Cerebellar cortex (tissue), 1 donor: ENCODE data around the gene FRYL.
A peak's percentile ranks its signal among the peaks of the same experiment; 100 is the strongest.
"Not testable (repeated sequence)": the region's sequence is repeated elsewhere in the genome, so short reads cannot be mapped to it uniquely, and the experiment has no call there.

ENCODE experiments used
- DNase-seq: peaks from one replicate; pipeline ENCODE4 v3.0.0-alpha.2; 2015; ENCODE audit warnings: low spot score

The FRYL gene

DNA sequence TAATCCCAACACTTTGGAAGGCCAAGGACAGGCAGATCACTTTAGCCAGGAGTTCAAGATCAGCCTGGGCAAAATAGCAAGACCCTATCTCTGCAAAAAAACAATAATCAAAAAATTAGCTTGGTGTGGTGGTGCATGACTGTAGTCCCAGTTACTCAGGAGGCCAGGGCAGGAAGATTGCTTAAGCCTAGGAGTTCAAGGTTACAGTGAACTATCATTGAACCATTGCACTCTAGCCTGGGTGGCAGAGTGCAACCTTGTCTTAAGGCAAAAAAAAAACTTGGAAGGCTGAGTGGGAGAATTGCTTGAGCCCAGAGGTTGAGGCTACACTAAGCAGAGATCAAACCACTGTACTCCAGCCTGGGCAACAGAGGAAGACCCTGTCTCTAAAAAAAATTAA, 5.2 kb upstream of the FRYL start:
- DNase-seq, result no peak

DNA sequence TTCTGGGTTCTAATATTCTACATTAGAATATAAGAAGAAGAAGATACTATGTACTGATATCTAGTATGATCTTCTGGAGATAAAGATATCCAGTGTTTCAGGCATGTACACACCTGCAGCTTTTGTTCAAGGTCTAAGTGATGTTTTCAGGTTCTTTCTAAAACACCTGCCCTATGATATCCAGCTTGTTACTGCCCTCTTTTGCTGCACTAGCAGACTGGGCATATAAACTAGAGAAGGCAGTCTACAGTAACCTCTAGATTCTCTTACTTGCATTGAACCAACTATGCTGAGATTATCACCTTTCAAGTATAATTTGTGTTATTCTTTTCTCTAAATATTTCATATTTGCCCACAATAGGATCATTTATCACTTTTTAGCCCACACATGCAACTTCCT, 1.9 kb upstream of the FRYL start:
- no peak for DNase-seq

DNA sequence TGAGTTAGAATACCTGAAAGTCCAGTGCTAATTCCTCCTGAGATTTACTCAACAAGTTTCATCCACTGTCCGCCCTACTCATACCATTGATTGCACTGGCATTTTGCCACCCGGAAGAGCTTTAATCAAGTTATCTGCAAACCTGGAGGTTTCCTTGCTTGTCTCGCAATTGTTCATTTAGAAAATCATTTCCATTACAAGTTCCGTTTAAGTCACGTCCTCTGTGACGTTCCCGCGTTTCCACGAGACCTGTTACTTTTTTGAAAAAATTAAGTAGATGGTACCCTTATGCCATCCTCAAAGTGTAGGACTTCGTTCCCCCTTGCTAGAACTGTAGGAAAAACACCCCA, 761 bp upstream of the FRYL start:
- DNase-seq, result no peak

DNA sequence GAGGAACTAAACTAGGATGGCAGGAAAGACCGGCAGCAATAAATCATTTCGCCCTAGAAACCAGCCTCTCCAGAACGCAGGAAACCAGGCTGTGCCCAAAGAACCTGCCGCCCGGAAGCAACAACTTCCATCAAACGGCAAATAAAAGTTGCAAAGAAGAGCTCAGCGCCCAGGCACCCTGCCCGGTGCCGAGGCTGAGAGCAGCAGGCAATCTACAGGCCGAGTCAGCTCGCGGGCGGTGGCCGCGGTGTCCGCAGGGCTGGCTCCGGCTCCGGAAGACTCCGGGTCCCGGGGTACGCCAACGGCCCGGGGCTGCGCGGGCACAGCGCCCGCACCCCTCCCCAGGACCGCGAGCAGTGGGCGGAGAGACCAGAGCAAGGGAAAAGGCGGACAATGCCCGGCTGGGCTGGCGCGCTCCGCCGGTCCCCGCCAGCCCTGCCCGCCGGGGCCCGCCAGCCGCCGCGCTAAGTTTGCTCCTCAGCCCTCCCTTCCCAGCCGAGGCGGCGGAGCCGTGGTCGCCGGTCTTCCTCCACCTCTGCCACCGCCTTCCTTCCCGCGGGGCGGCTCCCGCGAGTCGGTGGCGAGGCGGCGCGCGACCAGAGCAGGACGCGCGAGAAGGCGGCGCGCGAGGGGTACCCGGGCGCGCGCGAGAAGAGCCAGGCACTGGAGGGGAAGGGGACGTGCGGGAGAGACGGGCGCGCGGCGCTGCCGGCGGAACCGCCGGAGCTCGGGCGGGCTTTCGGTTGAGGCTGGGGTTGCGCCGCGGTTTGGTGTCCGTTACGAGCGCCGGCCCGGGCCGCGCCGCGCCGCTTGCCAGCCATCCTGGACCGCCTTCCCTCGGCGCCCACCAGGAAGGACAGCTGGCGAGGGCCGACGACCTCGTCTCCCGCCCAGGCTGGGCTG, 733 bp downstream of the FRYL start:
- DNase-seq, result peak; percentile 49

DNA sequence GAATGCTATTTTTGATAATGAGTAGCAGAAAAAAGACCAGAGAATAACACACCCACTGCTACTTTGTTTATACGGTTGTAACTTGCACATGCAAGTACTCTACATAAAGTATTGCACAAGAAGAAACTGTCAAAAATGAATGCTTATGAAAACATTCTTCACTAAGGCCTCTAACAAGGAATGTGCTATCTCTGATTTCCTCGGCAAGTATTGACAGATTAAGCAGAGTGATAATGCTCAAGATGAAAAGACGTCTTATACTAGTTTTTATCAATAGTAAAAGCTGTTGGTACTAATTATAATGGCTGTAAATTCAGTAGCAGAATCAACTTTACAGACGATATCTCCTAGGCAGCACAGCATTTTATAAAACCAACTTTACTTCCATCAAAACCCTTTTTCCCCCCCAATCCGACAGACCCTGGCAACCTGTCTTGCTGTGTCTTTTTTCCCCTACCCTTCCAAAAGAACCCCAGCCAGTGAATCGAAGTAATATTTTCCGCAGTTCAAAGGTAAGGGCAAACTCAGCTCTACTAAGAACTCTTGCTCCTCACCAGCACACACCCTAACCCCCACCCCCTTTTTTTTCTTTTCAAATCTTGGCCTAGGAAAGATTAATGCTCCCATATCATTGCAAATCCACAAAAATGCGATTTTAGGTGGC, 1.5 kb downstream of the FRYL start:
- DNase-seq, result peak; percentile 16

DNA sequence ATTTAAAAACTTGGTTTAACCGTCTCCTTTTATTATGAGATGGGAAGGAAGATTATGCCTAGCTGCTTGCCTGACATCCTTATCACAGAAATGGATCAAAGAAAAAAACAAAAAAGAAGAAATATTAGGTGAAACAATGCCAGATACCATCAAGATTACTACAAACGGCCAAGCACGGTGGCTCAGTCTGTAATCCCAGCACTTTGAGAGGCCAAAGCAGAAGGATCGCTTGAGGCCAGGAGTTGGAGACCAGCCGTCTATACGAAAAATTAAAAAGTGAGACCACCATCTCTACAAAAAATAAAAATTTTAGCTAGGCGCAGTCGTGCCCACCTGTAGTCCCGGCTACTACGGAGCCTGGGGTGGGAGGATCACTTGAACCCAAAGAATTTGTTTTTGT, 2.3 kb downstream of the FRYL start:
- DNase-seq, result no peak

DNA sequence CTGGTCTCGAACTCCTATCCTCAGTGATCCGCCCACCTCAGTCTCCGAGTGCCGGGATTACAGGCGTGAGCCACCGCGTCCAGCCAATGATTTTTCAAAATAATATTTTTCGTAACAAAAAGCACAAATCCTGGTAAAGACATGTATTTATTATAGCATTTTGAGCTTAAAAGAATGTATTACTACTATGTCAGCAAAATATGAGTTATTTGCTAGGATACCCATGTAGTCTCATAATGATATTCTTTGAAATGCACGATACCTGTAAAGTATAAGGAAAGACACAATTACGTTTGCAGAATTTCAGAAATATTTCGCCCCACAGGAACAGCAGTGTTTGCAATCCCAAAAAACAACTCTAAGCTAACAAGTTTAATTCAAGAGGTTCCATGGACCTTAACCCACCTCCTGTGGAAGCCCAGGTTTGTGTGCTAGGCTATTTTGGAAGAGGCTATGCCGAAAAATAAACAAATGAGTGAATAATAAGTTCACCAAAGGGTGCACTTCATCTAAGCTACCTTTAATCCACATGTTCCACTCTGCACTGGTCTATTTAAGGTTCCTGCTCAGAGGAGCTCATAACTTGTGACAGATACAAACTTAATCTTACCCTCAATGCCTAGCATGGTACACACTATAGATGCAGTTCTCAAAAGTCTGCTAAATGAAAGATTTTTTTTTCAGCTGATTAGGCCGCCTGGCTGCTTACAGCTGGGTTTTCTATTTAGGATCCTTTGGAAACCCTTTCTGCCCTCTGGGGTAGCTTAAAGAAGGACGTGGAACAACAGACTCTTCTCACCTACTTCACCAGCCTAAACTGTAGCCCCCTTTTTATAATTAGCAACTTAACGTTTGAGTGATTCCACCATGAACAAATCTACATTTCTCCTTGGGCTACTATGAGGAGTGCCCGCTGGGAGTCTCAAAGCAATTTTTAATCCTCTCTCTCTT, 5.0 kb downstream of the FRYL start:
- DNase-seq, result no peak

DNA sequence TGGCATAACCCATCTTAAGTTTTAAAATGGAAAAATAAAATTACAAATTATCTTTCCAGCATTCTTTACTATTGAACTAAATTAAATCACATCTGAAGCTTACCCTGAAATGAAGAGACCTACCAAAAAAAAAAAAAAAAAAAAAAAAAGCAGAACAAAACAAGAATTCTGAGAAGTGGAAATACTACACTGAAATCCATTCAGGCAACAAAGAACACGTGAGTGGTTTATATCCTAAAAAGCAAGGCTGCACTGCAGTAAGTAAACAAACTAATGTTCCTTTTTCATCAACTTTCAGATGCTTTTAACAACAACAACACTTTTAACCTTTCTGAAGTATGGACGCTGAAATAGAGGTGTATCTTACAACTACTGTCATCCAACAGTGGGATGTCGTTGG, 7.5 kb downstream of the FRYL start:
- DNase-seq, result no peak

DNA sequence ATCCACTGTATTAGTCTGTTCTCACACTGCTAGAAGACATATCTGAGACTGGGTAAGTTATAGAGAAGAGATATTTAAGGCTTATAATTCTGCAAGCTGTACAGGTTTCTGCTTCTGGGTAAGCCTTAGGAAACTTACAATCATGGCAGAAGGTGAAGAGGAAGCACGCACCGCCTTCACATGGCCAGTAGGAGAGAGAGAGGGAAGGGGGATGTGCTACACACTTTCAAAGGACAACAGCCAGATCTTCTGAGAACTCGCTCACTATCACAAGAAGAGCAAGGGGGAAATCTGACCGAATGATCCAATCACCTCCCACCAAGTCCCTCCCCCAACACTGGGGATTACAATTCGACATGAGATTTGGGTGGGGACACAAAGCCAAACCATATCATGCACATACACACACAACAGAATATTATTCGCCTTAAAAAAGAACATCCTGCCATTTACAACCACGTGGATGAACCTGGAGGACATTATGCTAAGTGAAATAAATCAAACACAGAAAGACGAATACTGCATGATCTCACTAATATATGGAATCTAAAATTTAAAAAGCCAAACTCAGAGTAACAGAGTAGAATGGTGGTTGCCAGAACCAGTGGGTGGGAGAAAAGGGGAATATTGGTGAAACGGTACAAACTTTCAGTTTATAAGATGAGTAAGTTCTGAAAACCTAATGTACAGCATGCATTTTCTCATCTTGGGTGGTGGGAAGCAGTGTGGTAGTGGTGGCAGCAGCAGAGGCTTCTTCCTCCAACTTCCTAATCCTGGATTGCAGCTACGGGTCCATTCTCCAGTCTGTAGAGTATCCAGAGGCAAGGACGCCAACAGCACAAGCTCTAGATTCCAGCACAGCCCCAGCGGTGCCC, 12.8 kb downstream of the FRYL start:
- DNase-seq, result no peak

DNA sequence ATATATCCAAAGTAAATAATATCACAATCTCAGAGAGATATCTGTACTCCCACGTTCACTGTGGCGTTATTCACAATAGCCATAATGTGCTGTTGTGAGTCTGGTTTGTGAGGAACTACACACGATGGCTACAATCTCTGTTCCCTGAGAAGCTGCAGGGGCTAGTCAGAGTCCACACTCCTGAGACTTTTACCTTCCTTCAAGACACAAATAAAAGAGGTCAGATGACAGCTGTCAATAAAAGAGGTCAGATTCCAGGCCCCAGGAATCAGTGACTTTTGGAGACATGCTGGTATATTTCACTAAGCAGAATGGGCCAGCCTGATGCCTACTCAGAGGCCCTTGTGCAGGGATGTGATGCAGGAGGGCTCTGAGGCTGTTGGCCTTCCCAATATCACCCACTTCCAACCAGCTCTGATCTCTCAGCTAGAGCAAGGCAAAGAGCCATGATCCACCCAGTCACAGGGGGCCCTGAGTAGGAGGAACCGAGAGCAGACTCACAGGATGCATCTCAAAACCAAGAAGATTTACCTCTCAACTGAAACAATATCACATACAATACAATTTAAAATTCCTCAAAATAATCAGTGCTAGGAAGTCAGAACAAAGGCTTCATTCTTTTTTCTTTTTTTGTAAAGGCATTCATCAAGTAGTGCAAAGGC, 13.8 kb downstream of the FRYL start:
- no peak for DNase-seq

DNA sequence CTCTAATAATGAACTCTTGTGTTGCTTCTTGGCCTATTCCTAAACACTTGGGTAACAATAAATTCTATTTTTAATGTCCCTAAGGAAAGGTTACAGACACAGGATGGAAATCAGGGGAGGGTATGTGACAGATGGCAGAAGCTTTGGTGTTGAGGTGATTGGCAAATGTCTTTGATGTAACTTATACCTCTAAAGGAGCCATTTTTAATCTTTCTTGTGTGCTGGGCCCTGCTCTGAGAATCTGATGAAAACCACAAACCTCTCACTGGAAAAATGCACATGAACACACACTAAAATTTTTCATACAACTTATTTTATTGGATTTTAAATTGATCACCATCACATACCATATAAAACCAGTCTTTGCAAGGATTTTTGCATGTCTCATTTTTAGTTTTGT, 17.7 kb downstream of the FRYL start:
- DNase-seq, result no peak

DNA sequence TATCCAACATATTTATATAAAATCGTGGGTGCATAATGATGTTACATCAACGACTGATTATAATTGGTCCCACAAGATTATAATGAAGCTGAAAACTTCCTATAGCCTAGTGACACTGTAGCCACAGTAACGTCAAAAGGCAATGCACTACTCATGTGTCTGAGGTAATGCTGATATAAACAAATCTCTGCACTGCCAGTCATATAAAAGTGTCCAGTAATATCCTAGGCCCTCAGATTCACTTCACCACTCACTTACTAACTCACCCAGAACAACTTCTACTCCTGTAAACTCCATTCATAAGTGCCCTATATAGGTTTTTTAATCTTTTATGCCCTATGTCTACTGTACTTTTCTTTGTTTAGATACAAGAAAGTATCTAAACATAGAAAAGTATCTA, 18.8 kb downstream of the FRYL start:
- DNase-seq, result no peak

DNA sequence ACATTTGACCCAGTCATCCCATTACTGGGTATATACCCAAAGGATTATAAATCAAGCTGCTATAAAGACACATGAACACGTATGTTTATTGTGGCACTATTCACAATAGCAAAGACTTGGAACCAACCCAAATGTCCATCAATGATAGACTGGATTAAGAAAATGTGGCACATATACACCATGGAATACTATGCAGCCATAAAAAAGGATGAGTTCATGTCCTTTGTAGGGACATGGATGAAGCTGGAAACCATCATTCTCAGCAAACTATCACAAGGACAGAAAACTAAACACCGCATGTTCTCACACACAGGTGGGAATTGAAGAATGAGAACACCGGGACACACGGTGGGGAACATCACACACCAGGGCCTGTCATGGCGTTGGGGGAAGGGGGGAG, 21.4 kb downstream of the FRYL start:
- not testable (repeated sequence) for DNase-seq

DNA sequence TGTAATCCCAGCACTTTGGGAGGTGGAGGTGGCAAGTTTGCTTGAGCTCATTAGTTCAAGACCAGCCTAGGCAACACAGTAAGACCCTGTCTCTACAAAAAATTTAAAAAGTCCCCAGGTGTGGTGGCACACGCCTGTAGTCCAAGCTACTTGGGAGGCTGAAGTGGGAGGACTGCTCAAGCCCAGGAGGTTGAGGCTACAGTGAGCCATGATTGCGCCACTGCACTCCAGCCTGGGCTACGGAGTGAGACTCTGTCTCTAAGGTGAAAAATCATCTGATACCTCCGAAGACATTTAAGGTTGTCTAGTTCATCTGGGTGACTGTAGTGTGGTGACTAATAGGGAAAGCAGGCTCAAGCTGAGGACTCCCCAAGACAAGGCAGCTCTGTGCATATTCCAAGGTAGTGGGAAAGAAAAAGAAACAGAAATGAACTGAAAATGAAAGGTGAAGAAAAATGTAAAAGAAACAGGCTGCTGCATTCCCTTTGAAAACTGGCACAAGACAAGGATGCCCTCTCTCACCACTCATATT, 23.3 kb downstream of the FRYL start:
- DNase-seq, result no peak

DNA sequence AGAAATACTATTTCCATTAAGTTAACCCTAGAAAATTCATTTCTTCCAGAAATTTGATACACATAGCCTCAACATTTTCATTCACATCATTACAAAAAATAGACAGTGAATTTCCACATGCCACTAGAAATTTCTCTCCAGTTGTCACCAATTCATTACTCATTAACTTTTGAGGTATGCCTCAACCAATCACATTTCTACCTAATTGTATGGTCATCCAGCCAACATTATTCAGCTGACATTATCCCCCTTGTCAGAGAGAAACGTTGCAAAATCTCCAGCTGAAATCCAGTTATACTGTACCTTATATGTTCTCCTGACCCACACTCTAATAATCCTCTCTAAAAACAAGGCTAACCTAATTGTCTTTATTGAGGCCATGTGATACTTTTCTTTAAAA, 24.8 kb downstream of the FRYL start:
- no peak for DNase-seq

DNA sequence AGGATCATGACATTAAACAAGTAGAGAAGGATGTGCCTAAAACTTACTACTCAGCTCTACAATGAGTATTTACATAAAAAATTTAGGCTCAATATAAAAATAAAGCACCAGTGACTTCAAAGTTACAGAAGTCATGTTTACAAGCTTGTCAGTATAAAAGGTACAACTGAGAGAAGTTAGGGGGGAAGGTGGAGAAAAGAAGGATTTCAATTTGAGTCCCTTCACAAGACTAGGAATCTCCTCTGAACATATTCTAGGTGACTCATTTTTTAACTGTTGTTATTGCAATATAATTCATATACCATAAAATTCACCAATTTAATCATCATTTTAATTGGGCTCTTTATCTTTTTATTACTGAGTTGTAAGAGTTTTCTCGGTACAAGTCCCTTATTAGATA, 26.9 kb downstream of the FRYL start:
- no peak for DNase-seq

DNA sequence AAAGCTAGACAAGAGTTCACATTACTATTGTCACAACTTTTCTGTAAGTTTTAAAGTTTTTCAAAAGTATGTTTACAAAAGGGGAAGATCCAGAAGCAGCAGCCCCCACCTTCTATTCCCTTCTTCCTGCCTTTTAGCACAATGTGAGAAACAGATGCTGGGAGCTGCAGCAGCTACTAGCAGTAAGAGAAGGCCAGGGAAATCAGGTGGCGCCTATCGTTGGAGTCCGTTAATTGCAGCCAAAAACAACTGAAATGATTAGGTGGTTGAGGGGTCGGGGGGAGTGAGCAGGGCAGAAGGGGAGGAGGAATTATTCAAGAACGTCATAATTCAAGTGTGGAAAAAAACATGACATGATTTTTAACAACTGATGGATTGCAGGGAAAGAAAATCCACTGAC, 27.4 kb downstream of the FRYL start:
- no peak for DNase-seq

DNA sequence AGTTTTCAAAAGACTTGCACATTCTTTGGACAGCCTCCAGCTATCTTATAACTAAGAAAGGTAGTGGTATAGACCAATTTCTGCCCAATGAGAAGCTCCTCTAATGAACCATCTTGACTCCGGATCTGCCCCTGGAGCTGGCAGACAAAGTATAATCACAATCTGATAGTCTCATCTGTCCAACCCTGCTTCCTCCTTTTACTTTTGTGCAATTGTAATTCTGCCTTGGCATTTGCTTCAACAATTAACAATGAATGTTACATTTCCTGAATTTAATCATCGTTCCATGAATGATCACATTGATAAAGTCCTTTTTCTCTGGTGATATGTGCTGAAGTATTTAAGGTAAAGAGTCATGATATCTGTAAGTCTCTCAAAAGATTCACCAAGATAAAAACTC, 27.8 kb downstream of the FRYL start:
- DNase-seq, result no peak

DNA sequence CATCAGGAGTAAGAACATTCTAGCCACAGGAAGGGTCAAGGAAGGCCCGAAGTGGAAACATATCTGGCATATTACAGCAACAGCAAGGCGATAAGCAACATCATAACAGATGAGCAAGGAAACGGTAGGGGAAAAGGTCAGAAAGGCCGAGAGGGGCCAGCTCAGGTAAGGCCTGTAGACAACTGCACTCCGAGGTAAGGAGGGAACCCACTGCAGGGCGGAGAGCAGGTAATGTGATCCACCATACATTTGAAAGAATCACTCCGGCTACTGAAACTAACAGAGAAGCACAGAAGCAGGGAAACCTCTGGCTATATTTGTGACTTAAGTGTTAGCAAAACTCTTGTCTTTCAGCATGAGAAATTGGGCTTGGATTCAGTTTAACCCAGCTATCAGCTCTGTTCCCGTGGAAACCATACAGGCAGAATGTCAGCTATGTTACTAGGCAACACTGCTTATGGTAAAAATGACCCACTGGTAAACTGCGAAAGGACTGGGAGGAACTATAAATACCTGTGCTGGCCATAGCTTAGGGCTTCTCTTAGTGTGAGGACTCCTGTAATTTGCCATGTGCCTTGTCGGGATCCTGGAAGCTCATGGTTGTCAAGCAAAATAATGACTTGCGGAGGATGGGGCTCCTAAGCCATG, 31.0 kb downstream of the FRYL start:
- no peak for DNase-seq

DNA sequence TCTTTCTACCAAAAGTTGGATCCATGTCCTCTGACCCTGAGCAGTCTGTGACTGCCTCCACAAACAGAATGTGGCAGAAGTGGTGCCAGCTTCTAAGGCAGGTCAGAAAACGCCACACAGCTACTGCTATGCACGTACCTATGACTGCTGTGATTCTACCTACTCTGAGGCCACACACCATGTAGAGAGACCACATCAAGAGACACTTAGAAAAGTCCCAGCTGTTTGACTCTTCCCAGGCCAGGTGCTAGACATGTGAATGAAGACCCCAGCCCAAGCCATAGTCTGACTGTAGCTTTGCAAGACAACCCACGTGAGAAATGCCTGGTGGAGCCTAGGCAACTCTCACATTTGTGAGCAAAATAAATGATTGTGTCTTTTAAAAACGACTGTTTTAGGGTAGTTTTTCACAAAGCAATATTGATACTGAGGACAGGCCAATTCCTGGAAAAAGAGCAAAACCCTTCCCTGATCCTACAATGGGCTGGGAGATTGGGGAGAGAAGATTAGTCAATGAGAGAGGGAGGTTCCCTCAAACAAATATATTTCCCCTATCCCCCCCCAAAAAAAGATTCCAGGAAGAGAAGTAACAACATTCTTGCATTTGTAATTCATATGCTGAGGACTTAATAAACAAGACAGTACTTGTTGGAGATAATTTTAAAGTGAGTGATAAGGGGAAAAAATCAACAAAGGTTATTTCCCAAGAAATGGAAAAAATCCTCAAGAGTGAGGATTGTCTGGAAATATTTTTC, 33.3 kb downstream of the FRYL start:
- DNase-seq, result no peak
